ENCODE data around the gene OR52B6. TPM values are rescaled to one million over a fixed set of nuclear protein-coding genes. Genes with fewer than 3 reads are reported as not detected.
A peak's percentile ranks its signal among the peaks of the same experiment; 100 is the strongest.
"Not testable (repeated sequence)": the region's sequence is repeated elsewhere in the genome, so short reads cannot be mapped to it uniquely, and the experiment has no call there.

The OR52B6 gene
- total and polyA plus RNA-seq, 2 of the 13 experiments (the other 11 are each of a cell fraction or from before 2014, with no cell fraction given): not detected

- no peak for TF ChIP-seq ATF4 (CRISPR knock-in tag; IDR thresholded peaks at IDR 0.05)
- no peak for TF ChIP-seq SRF (IDR thresholded peaks at IDR 0.05; ENCODE audit: low read depth, low read length)
These were observed 3.6 kb upstream of the OR52B6 start (continued) for GRCh38 chr11:5577101-5577500.

GRCh38 chr11:5581014-5581413, 337 bp downstream of the OR52B6 start:
- Histone ChIP-seq H3K36me3 (replicated peaks in 1 of 2; ENCODE audit: control insufficient read depth in 1 of 2, insufficient read depth in 2 of 2, low read length in 2 of 2) (no peaks in the 10 kb centered on the region), H3K27ac (ENCODE audit: extremely low read length, insufficient read depth, low read length) (no peak overlapping the region), H3K9me3 (ENCODE audit: low read length) (no peaks in the 10 kb centered on the region), H3K4me1 (ENCODE audit: insufficient read depth, low read length) (no peaks in the 10 kb centered on the region), H4K20me1 (ENCODE audit: insufficient read depth, low read length) (no peaks in the 10 kb centered on the region), H3K9ac (ENCODE audit: insufficient read depth, low read depth, low read length) (no peak overlapping the region), H3K79me2 (ENCODE audit: insufficient read depth, low read length) (no peaks in the 10 kb centered on the region), H2AFZ (ENCODE audit: low read length) (no peak overlapping the region), H3K4me3 (replicated peaks in 1 of 3; ENCODE audit: insufficient read depth in 1 of 3, low read depth in 2 of 3, low read length in 3 of 3) (no peak overlapping the region), H3K27me3 (ENCODE audit: control insufficient read depth in 1 of 2, insufficient read depth in 2 of 2, low read length in 2 of 2) (no peaks in the 10 kb centered on the region; a peak in 1 of 5 replicates), H3K4me2 (ENCODE audit: low read depth, low read length) (no peak overlapping the region)
- TF ChIP-seq CEBPG (CRISPR knock-in tag; IDR thresholded peaks at IDR 0.05) (peak; percentile 43), ZNF740 (CRISPR knock-in tag; IDR thresholded peaks at IDR 0.05) (0 out of 2 replicates have a peak, but pooled peaks have one; percentile 32), HINFP (CRISPR knock-in tag; IDR thresholded peaks at IDR 0.05; ENCODE audit: low read depth) (no peak), NR2F6 (IDR thresholded peaks at IDR 0.05) (no peak), NR2F6 (CRISPR knock-in tag; IDR thresholded peaks at IDR 0.05) (peak; percentile 46; the same call in 1 of the 2 replicates), CEBPB (IDR thresholded peaks at IDR 0.05; ENCODE audit: borderline replicate concordance, low read depth, low read length) (peak; percentile 72; the same call in 1 of the 2 replicates), HNF4A (CRISPR knock-in tag; IDR thresholded peaks at IDR 0.05) (peak; percentile 51), ZBTB8A (CRISPR knock-in tag; IDR thresholded peaks at IDR 0.05; ENCODE audit: borderline replicate concordance, low read depth) (no peak), NR2F1 (CRISPR knock-in tag; IDR thresholded peaks at IDR 0.05) (peak; percentile 47 to 62; a peak in 3 of 4 replicates)
- BruUV-seq (replicated peaks): no TSS peak
- DNase-seq (ENCODE audit: low spot score) (peak; percentile 9), ATAC-seq (peak; percentile 45; the same call in 1 of the 3 replicates), FAIRE-seq (no peak)
- CTCF ChIA-PET (ENCODE audit: low intra/inter-chr PET ratio, low total read pairs): no interaction called here
- in situ Hi-C loops (cut with HindIII; ENCODE audit: extremely low pct_ligation_motif_present, low pct_unique_long_range_greater_than_20kb): no loop called here
- WGBS (ENCODE audit: low lambda C conversion rate): 4% methylated on average over 4 of the region's 4 CpGs
- POLR2A ChIA-PET: no interaction called here
- intact Hi-C loops (cut with micrococcal nuclease; ENCODE audit: unreplicated experiment): no loop called here

- H4K20me1 ChIP-seq (ENCODE audit: insufficient read depth, low read length); H3K27me3 ChIP-seq (ENCODE audit: control insufficient read depth in 1 of 2, insufficient read depth in 2 of 2, low read length in 2 of 2); H3K9ac ChIP-seq (ENCODE audit: insufficient read depth, low read depth, low read length); H3K27ac ChIP-seq (ENCODE audit: extremely low read length, insufficient read depth, low read length); DNase-seq (ENCODE audit: low spot score); H3K4me2 ChIP-seq (ENCODE audit: low read depth, low read length); in situ Hi-C loops (cut with HindIII; ENCODE audit: extremely low pct_ligation_motif_present, low pct_unique_long_range_greater_than_20kb); POLR2A ChIA-PET; H2AFZ ChIP-seq (ENCODE audit: low read length); FAIRE-seq; H3K4me3 ChIP-seq (replicated peaks in 1 of 3; ENCODE audit: insufficient read depth in 1 of 3, low read depth in 2 of 3, low read length in 3 of 3); H3K79me2 ChIP-seq (ENCODE audit: insufficient read depth, low read length); H3K36me3 ChIP-seq (replicated peaks in 1 of 2; ENCODE audit: control insufficient read depth in 1 of 2, insufficient read depth in 2 of 2, low read length in 2 of 2); H3K4me1 ChIP-seq (ENCODE audit: insufficient read depth, low read length); BruUV-seq (replicated peaks); intact Hi-C loops (cut with micrococcal nuclease; ENCODE audit: unreplicated experiment); H3K9me3 ChIP-seq (ENCODE audit: low read length); ATAC-seq; CTCF ChIA-PET (ENCODE audit: low intra/inter-chr PET ratio, low total read pairs): not testable (repeated sequence)
- 70% methylated on average over 5 of the region's 5 CpGs for WGBS (ENCODE audit: low lambda C conversion rate)
These were observed 3.8 kb downstream of the OR52B6 start for GRCh38 chr11:5584458-5584857.
